GM13977 (cell line): ENCODE results near the gene THSD4.

ENCODE experiments used
- DNase-seq: peaks from one replicate; pipeline ENCODE4 v3.0.0; 2012; ENCODE audit warnings: low spot score
- CTCF ChIP-seq: IDR thresholded peaks from 2 replicates; pipeline ENCODE4 v1.5.1; 2012; ENCODE audit warnings: mild to moderate bottlenecking, control low read depth; ENCODE audit not compliant: insufficient read depth; ENCODE audit errors: extremely low read depth, missing control alignments
- in situ Hi-C: fragments of 300-500 bp; cut with MboI; formaldehyde crosslinking; loops from one replicate; pipeline ENCODE4 v1.12.0; 2022; ENCODE audit warnings: low sequenced_read_pairs, low pct_unique_long_range_greater_than_20kb, mixed read lengths, inconsistent platforms; ENCODE audit not compliant: unreplicated experiment

Gene THSD4

GRCh38 chr15:71281256-71281655, 166.0 kb downstream of the THSD4 start:
- no peak for TF ChIP-seq CTCF
- DNase-seq, result no peak
- in situ Hi-C loops, result no loop called here

GRCh38 chr15:71282076-71282475, 166.8 kb downstream of the THSD4 start:
- in situ Hi-C loops, result no loop called here
- no peak for DNase-seq
- no peak for TF ChIP-seq CTCF

- in situ Hi-C loops, result no loop called here
- DNase-seq, result no peak
- no peak for TF ChIP-seq CTCF
Observed at GRCh38 chr15:71288348-71288955, 173.2 kb downstream of the THSD4 start.

- in situ Hi-C loops, result no loop called here
- no peak for TF ChIP-seq CTCF
- no peak for DNase-seq
Observed at GRCh38 chr15:71290002-71290401, 174.7 kb downstream of the THSD4 start.

GRCh38 chr15:71290881-71291635, 175.8 kb downstream of the THSD4 start:
- in situ Hi-C loops, result no loop called here
- TF ChIP-seq CTCF, result no peak
- no peak for DNase-seq

DNA sequence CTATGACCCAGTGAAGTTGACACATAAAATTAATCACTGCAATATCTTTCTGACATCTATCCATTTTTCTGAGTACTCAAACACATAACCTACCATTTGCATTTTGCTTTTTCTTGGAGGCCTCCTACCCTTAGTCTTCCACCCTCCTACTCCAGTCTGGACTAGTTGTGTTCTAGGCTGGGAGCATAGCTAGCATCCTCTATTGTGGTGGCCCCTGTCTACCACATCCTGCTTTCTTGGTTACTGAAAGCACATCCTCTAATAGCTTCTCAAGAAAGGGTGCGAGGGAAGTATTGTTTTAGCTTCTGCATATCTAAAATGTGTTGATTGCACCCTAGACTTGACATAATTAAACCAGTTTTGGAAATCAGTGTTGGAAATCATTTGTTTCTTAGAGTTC, 176.5 kb downstream of the THSD4 start:
- in situ Hi-C loops, result no loop called here
- DNase-seq, result no peak
- TF ChIP-seq CTCF, result no peak

GRCh38 chr15:71293723-71294122, 178.5 kb downstream of the THSD4 start:
- in situ Hi-C loops, result no loop called here
- DNase-seq, result no peak
- no peak for TF ChIP-seq CTCF
